HEK293 (cell line): ENCODE results near the gene MADD.

Experiments
- CTCF ChIP-seq: fragments of 450-650 bp; formaldehyde crosslinking; IDR thresholded peaks from 2 replicates; pipeline ENCODE4 v1.5.1; 2016; ENCODE audit warnings: missing biosample characterization, missing genetic modification characterization
- SETDB1 ChIP-seq: IDR thresholded peaks from one replicate; pipeline ENCODE4 v1.6.1; 2017; ENCODE audit warnings: mild to moderate bottlenecking, low read length, moderate library complexity, mixed read lengths; ENCODE audit not compliant: insufficient read length
- ZNF138 ChIP-seq: fragments of 450-650 bp; formaldehyde crosslinking; IDR thresholded peaks from 2 replicates; pipeline ENCODE4 v1.5.1; 2016; ENCODE audit warnings: missing biosample characterization, missing genetic modification characterization, borderline replicate concordance
- ZNF174 ChIP-seq: fragments of 450-650 bp; formaldehyde crosslinking; IDR thresholded peaks from 2 replicates; pipeline ENCODE4 v1.5.0; 2017; ENCODE audit warnings: missing biosample characterization, mild to moderate bottlenecking, missing genetic modification characterization
- ZNF555 ChIP-seq: fragments of 450-650 bp; formaldehyde crosslinking; conservative IDR thresholded peaks from 2 replicates; pipeline ENCODE4 v1.5.1; 2017; ENCODE audit warnings: missing biosample characterization, mild to moderate bottlenecking, missing genetic modification characterization, inconsistent platforms
- ZNF692 ChIP-seq: fragments of 450-650 bp; formaldehyde crosslinking; IDR thresholded peaks from 2 replicates; pipeline ENCODE4 v1.5.1; 2016; ENCODE audit warnings: missing biosample characterization, missing genetic modification characterization
- ZNF830 ChIP-seq: fragments of 450-650 bp; IDR thresholded peaks from 2 replicates; pipeline ENCODE4 v1.5.0; 2018; ENCODE audit warnings: missing biosample characterization, missing genetic modification characterization, low read depth, mild to moderate bottlenecking, moderate library complexity

GRCh38 chr11:47359586-47359985, 89.7 kb downstream of the MADD start:
- TF ChIP-seq CTCF (tag by site-specific recombination): no peak
- no peak for TF ChIP-seq ZNF174 (tag by site-specific recombination)
- TF ChIP-seq ZNF692: no peak
- TF ChIP-seq ZNF138 (tag by site-specific recombination): no peak
- no peak for TF ChIP-seq SETDB1
- TF ChIP-seq ZNF555 (tag by site-specific recombination): no peak
- no peak for TF ChIP-seq ZNF830
